Endometrial microvascular endothelial cells (primary cell): Measurements from ENCODE around the gene MVK. TPM values are rescaled to one million over a fixed set of nuclear protein-coding genes. Genes with fewer than 3 reads are reported as not detected.
"Not testable (repeated sequence)": the region's sequence is repeated elsewhere in the genome, so short reads cannot be mapped to it uniquely, and the experiment has no call there.

Experiments
- in situ Hi-C: cut with HindIII; loops from 2 replicates; pipeline ENCODE4 v1.10.0; 2017; ENCODE audit warnings: low sequenced_read_pairs, low pct_unique_long_range_greater_than_20kb; ENCODE audit errors: inconsistent ontology term
- total RNA-seq: library from RNA; depleted of rRNA; stranded (reverse); fragments of >200 nt; gene quantifications from one replicate; pipeline ENCODE4 v1.2.3, GENCODE V29; 2015; ENCODE audit errors: inconsistent ontology term

Gene MVK
- total RNA-seq, 1 donor from 2014 or later = 41.6 TPM

DNA sequence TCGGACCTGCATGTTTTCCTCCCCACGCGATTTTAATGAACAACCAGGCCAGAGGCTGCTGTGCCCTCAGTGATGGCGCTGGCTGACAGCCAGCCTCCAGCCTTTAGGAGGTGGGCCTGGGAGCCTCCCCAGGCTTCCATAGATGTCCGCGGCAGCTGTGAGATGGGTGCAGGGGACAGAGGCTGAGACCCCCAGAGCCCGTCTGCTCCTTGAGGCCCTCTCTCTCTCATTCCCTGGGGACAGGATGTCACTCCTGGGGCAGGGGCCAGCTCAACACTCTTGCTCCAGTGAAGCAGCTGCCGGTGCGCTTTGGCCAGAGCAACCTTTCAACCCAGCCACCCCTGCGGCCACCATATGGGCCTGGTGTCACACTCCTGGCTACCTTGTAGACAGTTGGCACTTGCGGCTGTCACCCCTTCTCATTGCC lies 24.8 kb downstream of the MVK start:
- in situ Hi-C loops = no loop called here

DNA sequence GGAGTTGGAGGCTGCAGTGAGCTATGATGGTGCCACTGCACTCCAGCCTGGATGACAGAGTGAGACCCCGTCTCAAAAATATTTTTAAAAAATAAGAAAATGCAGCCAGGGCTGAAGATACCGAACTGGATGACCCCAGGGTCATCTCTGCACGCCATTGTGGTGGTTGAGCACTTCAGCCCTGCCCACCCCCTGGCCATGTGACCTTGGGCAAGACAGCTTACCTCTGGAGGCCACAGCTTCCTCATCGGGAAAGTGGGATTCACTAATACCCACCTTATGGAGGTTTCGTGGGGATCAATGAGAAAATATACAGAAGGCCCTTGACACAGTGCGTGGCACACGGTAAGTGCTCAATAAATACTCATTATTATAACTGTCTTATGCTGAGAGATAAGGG lies 25.5 kb downstream of the MVK start:
- in situ Hi-C loops = no loop called here

- in situ Hi-C loops = no loop called here
Measured at GRCh38 chr12:109600481-109600880, 26.9 kb downstream of the MVK start.

GRCh38 chr12:109600995-109601394 lies 27.4 kb downstream of the MVK start:
- in situ Hi-C loops = no loop called here

DNA sequence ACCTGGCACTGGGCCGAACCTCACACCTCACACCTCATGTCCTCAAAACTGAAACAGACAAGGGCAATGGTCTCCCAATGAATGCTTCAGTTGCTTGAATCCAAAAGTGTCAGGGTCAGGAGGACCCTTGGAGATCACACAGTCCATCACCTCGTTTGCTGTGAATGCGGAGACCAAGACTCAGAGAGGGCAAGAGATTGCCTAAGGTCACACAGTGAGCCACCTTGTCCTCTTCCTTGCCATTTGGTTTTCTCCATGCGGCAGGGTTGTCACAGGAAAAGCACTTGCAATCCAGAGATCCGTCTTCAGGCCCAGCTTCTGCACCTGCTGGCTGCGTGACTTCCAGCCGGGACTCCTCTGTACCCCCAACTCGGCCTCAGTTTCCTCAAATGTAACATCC lies 28.0 kb downstream of the MVK start:
- in situ Hi-C loops = no loop called here

DNA sequence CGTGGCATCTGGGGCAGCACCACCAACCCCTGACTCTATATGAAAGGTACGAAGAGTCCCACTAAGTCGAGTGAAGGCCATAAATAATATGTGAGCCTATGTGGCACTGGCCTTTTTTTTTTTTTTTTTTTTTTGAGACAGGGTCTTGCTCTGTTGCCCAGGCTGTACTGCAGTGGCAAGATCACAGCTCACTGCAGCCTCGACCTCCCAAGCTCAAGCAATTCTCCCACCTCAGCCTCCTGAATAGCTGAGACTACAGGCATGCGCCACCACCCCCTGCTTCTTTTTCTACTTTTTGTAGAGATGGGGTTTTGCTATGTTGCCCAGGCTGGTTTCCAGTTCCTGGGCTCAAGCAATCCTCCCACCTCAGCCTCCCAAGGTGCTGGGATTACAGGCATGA lies 28.5 kb downstream of the MVK start:
- in situ Hi-C loops = not testable (repeated sequence)

DNA sequence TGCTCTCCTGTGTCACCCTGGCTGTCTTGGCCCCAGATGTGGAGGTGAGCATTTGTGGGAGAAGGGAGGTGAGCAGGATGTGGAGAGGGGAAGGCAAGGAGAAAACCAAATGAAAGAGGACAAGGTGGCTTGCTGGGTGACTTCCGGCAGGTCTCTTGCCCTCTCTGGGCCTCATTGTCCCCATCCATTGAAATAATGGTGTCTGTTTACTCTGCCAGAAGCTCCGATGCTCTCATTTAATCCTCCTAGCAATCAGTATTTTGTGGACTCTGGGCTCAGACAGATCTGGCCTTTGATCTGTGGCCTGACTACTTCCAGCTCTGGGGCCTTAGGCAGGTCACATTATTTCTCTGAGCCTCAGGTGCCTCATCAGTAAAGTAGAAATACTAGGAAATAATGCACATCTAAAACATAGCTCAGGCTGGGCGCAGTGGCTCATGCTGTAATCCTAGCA lies 30.6 kb downstream of the MVK start:
- in situ Hi-C loops = no loop called here

DNA sequence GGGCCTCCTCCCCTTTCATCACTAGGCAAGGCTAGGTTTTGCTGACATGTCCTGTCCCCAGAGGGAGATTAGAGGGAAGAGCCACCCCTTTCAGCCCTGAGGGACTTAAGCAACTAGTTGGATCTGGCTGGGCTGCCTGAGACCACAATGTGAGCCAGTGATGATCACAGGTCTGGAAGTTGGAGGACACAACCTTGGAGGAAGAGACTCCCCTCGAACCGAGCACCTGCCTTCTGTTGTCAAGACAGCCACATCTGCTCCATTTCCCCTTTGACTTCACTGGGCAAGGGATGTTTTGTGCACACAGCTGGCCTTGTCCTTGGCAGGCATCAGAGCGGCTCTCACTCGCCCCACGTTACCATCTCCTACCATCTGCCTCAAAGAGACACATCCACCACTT lies 31.4 kb downstream of the MVK start:
- in situ Hi-C loops = no loop called here

GRCh38 chr12:109605599-109606228 lies 32.1 kb downstream of the MVK start:
- in situ Hi-C loops = no loop called here

GRCh38 chr12:109606320-109607028 lies 32.9 kb downstream of the MVK start:
- in situ Hi-C loops = no loop called here

GRCh38 chr12:109607618-109608017 lies 34.0 kb downstream of the MVK start:
- in situ Hi-C loops = no loop called here

- in situ Hi-C loops = no loop called here
Measured at GRCh38 chr12:109608270-109608669, 34.7 kb downstream of the MVK start.

- in situ Hi-C loops = no loop called here
Measured at GRCh38 chr12:109608793-109609192, 35.2 kb downstream of the MVK start.

GRCh38 chr12:109609342-109609741 lies 35.7 kb downstream of the MVK start:
- in situ Hi-C loops = no loop called here

DNA sequence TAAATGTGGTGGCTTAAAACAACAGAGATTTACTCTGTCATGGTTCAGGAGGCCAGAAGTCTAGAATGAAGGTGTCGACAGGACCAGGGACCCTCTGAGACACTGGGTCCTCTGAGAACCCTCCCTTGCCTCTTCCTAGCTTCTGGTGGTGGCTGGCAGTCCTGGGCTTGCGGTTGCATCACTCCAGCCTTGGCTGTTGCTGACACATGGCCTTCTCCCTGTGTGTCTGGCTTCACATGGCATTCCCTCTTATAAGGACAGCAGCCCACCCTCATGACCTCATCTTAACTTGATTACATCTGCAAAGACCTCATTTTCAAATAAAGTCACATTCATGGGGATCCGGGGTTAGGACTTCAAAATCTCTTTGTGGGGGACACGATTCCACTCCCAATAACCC lies 36.9 kb downstream of the MVK start:
- in situ Hi-C loops = no loop called here

GRCh38 chr12:109611223-109611622 lies 37.6 kb downstream of the MVK start:
- in situ Hi-C loops = no loop called here

DNA sequence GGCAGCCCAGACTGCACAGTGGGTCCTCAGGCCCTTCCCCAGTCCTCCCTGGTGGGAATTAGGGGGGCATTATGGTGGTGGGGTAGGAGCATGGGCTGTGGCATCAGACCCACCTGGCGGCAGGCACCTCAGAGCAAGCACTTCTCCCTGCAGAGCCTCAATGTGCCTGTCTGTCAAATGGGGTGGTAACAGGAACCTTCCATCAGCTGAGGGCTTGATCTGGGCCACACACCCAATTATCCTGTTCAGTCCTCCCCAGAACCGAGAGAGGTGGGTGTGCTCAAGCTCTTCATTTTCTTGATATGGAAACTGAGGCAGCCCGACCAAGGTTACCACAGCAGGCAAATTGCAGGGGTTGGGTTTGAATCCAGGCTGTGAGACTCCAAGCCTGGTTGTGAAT lies 38.4 kb downstream of the MVK start:
- in situ Hi-C loops = no loop called here

DNA sequence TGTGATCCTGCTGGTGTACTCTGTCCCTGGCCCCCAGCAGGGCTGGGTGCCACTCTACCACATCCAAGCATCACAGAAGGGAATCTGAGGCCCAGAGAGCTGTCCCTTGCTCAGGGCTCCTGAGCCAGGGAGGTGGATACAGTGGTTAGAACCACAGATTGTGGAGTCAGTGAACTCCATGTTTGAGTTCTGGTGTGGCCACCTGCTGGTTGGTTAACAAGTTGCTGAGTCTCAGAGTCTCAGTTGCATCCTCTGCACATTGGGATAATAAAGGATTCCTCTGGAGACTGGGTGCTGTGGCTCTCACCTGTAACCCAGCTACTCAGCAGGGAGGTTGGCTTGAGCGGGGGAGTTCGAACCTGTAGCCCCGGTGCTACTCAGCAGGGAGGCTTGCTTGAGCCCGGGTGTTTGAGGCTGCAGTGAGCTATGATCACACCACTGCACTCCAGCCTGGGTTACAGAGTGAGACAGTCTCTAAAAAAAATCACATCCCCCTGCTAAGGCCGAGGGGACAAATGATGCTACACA lies 39.4 kb downstream of the MVK start:
- in situ Hi-C loops = no loop called here

DNA sequence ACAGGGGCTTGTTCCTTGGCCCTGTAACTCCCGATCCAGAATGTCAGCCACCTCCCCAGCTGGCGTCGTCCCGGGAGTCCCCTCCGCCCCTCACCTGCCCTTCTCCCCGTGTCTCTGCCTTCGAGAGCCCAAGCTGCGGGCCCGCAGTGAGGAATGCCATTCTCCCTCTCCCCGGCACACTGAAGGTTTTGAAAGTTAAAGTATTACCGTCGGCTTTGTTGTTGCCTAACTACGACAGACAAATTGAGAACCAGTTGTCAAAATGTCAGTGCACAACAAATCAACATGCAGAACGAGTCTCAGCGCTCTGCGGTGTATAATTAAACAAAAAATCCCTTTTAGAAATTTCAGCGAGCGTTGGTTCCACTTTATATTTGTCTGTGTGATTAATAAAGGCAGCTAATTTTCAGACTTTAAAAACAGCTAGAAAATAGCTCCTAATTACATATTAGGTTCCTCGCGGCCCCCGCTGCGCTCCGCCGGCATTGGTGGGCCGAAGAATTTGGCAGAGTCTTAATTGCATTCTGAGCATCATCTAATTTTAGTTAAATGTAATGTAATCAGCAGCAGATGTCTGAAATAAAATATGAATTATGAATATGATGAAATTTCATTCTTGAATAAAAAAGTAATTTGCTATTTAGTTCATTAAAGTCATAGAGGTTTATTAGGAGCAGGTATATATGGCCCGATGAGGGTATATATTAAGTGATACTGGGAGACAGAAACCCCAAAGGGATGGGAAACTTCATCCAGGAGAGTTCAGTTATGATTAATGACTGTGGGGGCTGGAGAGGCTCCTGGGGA lies 40.3 kb downstream of the MVK start:
- in situ Hi-C loops = no loop called here
